Endothelial cell of umbilical vein (primary cell): Measurements from ENCODE around the gene SURF1. TPM values are rescaled to one million over a fixed set of nuclear protein-coding genes. Genes with fewer than 3 reads are reported as not detected.
A peak's percentile ranks its signal among the peaks of the same experiment; 100 is the strongest.

Experiments used
- BruUV-seq: library from RNA; stranded (reverse); fragments of 400-500 nt; replicated peaks from 2 replicates; lab custom pipeline; 2021; lab: Mats Ljungman, UMichigan
- CTCF ChIA-PET: fragments of 300-600, 350-600 bp; sonication (Branson Sonifier 250); formaldehyde crosslinking; loops from one replicate; lab custom pipeline; 2021; ENCODE audit warnings: antibody characterized with exemption, inconsistent platforms; lab: Charles Lee
- POLR2A ChIA-PET: fragments of 300-600, 350-600 bp; sonication (Branson Sonifier 250); formaldehyde crosslinking; loops from one replicate; lab custom pipeline; 2021; ENCODE audit warnings: antibody characterized with exemption, inconsistent platforms; lab: Charles Lee
- DNase-seq: peaks from one replicate; pipeline ENCODE4 v3.0.0-alpha.2; 2011; ENCODE audit warnings: low read depth, low spot score
- FAIRE-seq: peaks from 2 replicates; lab custom pipeline; 2011; peaks lifted over from hg19 to GRCh38; lab: Jason Lieb, UNC
- H2AFZ ChIP-seq: 2 replicates; pipeline ENCODE4 v1.6.0; 2012; ENCODE audit warnings: low read depth, low read length, control low read depth, inconsistent platforms
- H3K27ac ChIP-seq: 2 replicates; pipeline ENCODE4 v1.5.1; 2011; ENCODE audit warnings: low read depth, mild to moderate bottlenecking, control low read depth, low read length, moderate library complexity; ENCODE audit not compliant: insufficient read depth
- H3K27me3 ChIP-seq, 2 experiments: 2 replicates each; pipeline versions ENCODE4 v1.6.0 to v1.6.1; 2011; ENCODE audit warnings: low read length in 2 of 2, mixed read lengths in 1 of 2; ENCODE audit not compliant: control insufficient read depth in 2 of 2, insufficient read depth in 2 of 2
- H3K36me3 ChIP-seq, 2 experiments: 2 replicates in 1 of 2; 3 replicates in 1 of 2; pipeline ENCODE4 v1.5.1; 2011; ENCODE audit warnings: low read length in 2 of 2, mild to moderate bottlenecking in 1 of 2, moderate library complexity in 1 of 2; ENCODE audit not compliant: control insufficient read depth in 2 of 2, insufficient read depth in 2 of 2; ENCODE audit errors: extremely low read depth in 1 of 2
- H3K4me1 ChIP-seq: 3 replicates; pipeline ENCODE4 v1.5.1; 2011; ENCODE audit warnings: mild to moderate bottlenecking, low read length; ENCODE audit not compliant: control insufficient read depth, insufficient read depth; ENCODE audit errors: extremely low read depth
- H3K4me2 ChIP-seq: 2 replicates; pipeline ENCODE4 v1.6.1; 2011; ENCODE audit warnings: low read length, control low read depth, mixed read lengths; ENCODE audit not compliant: insufficient read depth
- H3K4me3 ChIP-seq, 3 experiments: fragments of 200-600 bp in 1 of 3; sonication (generic), shearing (Covaris generic) in 1 of 3; replicated peaks in 1 of 3; 2 replicates each; pipeline ENCODE4 v1.5.1; 2011 to 2016; ENCODE audit warnings: control low read depth in 3 of 3, low read length in 3 of 3, mild to moderate bottlenecking in 2 of 3, inconsistent platforms in 1 of 3, low read depth in 1 of 3, moderate library complexity in 1 of 3; ENCODE audit not compliant: insufficient read depth in 1 of 3
- H3K79me2 ChIP-seq: 2 replicates; pipeline ENCODE4 v1.6.0; 2012; ENCODE audit warnings: low read length, inconsistent platforms; ENCODE audit not compliant: control insufficient read depth, insufficient read depth
- H3K9ac ChIP-seq: replicated peaks from 2 replicates; pipeline ENCODE3; 2011; ENCODE audit warnings: low read length, control low read depth; ENCODE audit not compliant: insufficient read depth; ENCODE audit errors: extremely low read depth
- H3K9me1 ChIP-seq: replicated peaks from 3 replicates; pipeline ENCODE4 v1.6.0; 2011; ENCODE audit warnings: mild to moderate bottlenecking, low read length; ENCODE audit not compliant: control insufficient read depth, insufficient read depth; ENCODE audit errors: extremely low read depth
- H3K9me3 ChIP-seq: replicated peaks from 2 replicates; pipeline ENCODE4 v1.5.1; 2012; ENCODE audit warnings: low read length, inconsistent platforms; ENCODE audit not compliant: control insufficient read depth, insufficient read depth
- H4K20me1 ChIP-seq: replicated peaks from 2 replicates; pipeline ENCODE3; 2011; ENCODE audit warnings: mild to moderate bottlenecking, low read length; ENCODE audit not compliant: control insufficient read depth, insufficient read depth; ENCODE audit errors: extremely low read depth
- CTCF ChIP-seq, 2 donors: IDR thresholded peaks; 1 replicate in 1 of 2; 2 replicates in 1 of 2; pipeline ENCODE4 v1.5.1; 2011; ENCODE audit warnings: low read length in 2 of 2, mild to moderate bottlenecking in 2 of 2, moderate library complexity in 2 of 2, control low read depth in 1 of 2, inconsistent platforms in 1 of 2, low read depth in 1 of 2; ENCODE audit not compliant: insufficient read depth in 1 of 2; ENCODE audit errors: extremely low read depth in 1 of 2
- EZH2 ChIP-seq: IDR thresholded peaks from 2 replicates; pipeline ENCODE4 v1.6.1; 2012; ENCODE audit warnings: borderline replicate concordance, low read depth, mild to moderate bottlenecking, moderate library complexity, low read length, inconsistent platforms; ENCODE audit not compliant: severe bottlenecking
- FOS ChIP-seq: IDR thresholded peaks from 2 replicates; pipeline ENCODE4 v1.6.1; 2011; ENCODE audit warnings: mild to moderate bottlenecking, low read length, moderate library complexity, borderline replicate concordance; ENCODE audit not compliant: insufficient read depth
- GATA2 ChIP-seq: IDR thresholded peaks from 2 replicates; pipeline ENCODE4 v1.7.0; 2011; ENCODE audit warnings: low read depth, mild to moderate bottlenecking, moderate library complexity, mixed read lengths, low read length; ENCODE audit not compliant: insufficient read length, insufficient read depth
- JUN ChIP-seq: IDR thresholded peaks from 2 replicates; pipeline ENCODE4 v1.6.1; 2011; ENCODE audit warnings: borderline replicate concordance, low read depth; ENCODE audit not compliant: insufficient read length, insufficient read depth
- MAX ChIP-seq: IDR thresholded peaks from 2 replicates; pipeline ENCODE4 v1.6.1; 2011; ENCODE audit not compliant: insufficient read depth, insufficient read length
- MYC ChIP-seq: IDR thresholded peaks from one replicate; pipeline ENCODE4 v1.6.1; 2011; ENCODE audit warnings: mild to moderate bottlenecking, low read depth, low read length
- POLR2A ChIP-seq: IDR thresholded peaks from 2 replicates; pipeline ENCODE4 v1.6.1; 2012; ENCODE audit warnings: low read depth, mild to moderate bottlenecking, control low read depth, low read length
- POLR2AphosphoS5 ChIP-seq: IDR thresholded peaks from 2 replicates; pipeline ENCODE4 v1.6.1; 2012; ENCODE audit warnings: low read depth, mild to moderate bottlenecking, control low read depth, low read length, moderate library complexity; ENCODE audit not compliant: insufficient read depth
- dilution Hi-C: fragments of 300-500 bp; cut with MboI; formaldehyde crosslinking; loops from one replicate; pipeline ENCODE4 v1.15.0; 2019; ENCODE audit warnings: low sequenced_read_pairs; ENCODE audit not compliant: extremely low pct_ligation_motif_present
- intact Hi-C: fragments of 100-400 bp; cut with micrococcal nuclease; formaldehyde crosslinking; loops from one replicate; pipeline ENCODE4 v1.10.0; 2022
- polyA plus RNA-seq, 4 experiments: library from polyadenylated mRNA; depleted of rRNA in 3 of 4; stranded (reverse) in 3 of 4; unstranded in 1 of 4; fragments of >200 nt; gene quantifications; 2 replicates each; pipeline versions ENCODE4 v1.2.1 to v1.2.3, GENCODE V29; 2011 to 2012; ENCODE audit warnings: missing spikeins in 1 of 4
- total RNA-seq: library from RNA; stranded (reverse); gene quantifications from 2 replicates; pipeline ENCODE4 v1.2.3, GENCODE V29; 2021

The SURF1 gene
- total and polyA plus RNA-seq, 2 donors (not counting 3 experiments of a cell fraction or from before 2014, with no cell fraction given) = 22.8 to 27.1 TPM

GRCh38 chr9:133347985-133348717 lies 8.1 kb downstream of the SURF1 start, which contains the start of the genes MED22 and RPL7A:
Gene MED22, minus strand, starts transcription at chr9:133348131. Its CDS starts 1,469 bp downstream, at chr9:133346662.
Gene RPL7A, plus strand, starts transcription at chr9:133348218. Its CDS starts 26 bp downstream, at chr9:133348244.
- peaks cover 14% of the 10 kb centered on the region for H3K4me1 ChIP-seq
- H3K79me2 ChIP-seq = peaks cover 40% of the 10 kb centered on the region
- POLR2A ChIA-PET = interaction anchor here (0.6 to 1.7 kb wide), 8 partner anchors 9 to 180 kb away, joined by 3 to 10 read pairs (median 5); partner anchors contain the start of genes CACFD1, SLC2A6, STKLD1 and SURF1
- DNase-seq = peak; percentile 97
- peak within 1 kb of the TSS; percentile 93 for H3K4me2 ChIP-seq
- peak within 1 kb of the TSS; percentile 91 for H3K27ac ChIP-seq
- H3K9me3 ChIP-seq = no peaks in the 10 kb centered on the region
- H3K27me3 ChIP-seq = no peaks in the 10 kb centered on the region
- peak within 1 kb of the TSS; percentile 24 for H2AFZ ChIP-seq
- TSS peak; percentile 41 for BruUV-seq
- CTCF ChIA-PET = interaction anchor here (1.0 to 1.1 kb wide), 3 partner anchors 18 to 30 kb away, joined by 3 read pairs; no protein-coding TSS in a partner anchor
- FAIRE-seq = peak; percentile 97
- intact Hi-C loops (loop anchor here (1.0 to 5.0 kb wide), 3 partner anchors 12 to 161 kb away; partner anchors contain the start of genes STKLD1, SURF4 and SURF6), dilution Hi-C loops (no loop called here)
- peak within 1 kb of the TSS; percentile 69 to 84 (median 83) for H3K4me3 ChIP-seq
- peak within 1 kb of the TSS; percentile 98 for H3K9ac ChIP-seq
- peaks cover 18 to 48% of the 10 kb centered on the region in 2 experiments for H3K36me3 ChIP-seq
- no peaks in the 10 kb centered on the region for H3K9me1 ChIP-seq
- no peaks in the 10 kb centered on the region for H4K20me1 ChIP-seq
- TF ChIP-seq MAX = no peak
- TF ChIP-seq MYC = peak; percentile 10
- peak; percentile 99 for TF ChIP-seq POLR2AphosphoS5
- peak; percentile 98 for TF ChIP-seq POLR2A

DNA sequence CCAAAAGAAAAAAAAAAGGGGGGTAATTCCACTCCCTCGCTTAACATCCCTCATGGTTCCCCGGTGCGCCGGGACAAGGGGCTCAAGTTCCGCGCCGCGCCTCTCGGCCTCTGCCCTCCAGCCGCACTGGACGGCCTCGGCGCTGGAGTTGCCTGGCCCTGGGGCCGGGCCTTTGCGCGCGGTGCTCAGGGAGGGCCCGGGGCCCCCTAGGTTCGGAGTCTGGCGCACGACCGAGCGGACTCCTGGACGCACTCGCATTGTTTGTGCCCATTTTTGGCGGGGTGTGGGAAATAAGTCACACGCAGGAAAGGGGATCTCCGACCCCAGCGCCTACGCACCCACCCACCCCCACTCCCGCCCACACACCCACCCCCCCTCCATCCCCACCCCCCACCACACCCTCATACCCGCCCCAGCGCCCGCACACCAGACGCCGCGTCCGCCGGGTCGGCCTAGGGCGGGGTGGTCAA lies 8.7 kb downstream of the SURF1 start:
- Histone ChIP-seq H3K4me1 (peaks cover 14% of the 10 kb centered on the region), H2AFZ (peak overlapping the region; percentile 9), H3K4me3 (peak overlapping the region; percentile 69 to 84 (median 83)), H3K9me3 (no peaks in the 10 kb centered on the region), H3K9me1 (no peaks in the 10 kb centered on the region), H3K36me3 (peaks cover 20 to 48% of the 10 kb centered on the region in 2 experiments), H3K79me2 (peaks cover 40% of the 10 kb centered on the region), H4K20me1 (no peaks in the 10 kb centered on the region), H3K27ac (peak overlapping the region; percentile 22), H3K27me3 (no peaks in the 10 kb centered on the region), H3K4me2 (peak overlapping the region; percentile 41), H3K9ac (peak overlapping the region; percentile 98)
- TF ChIP-seq GATA2 = no peak
- no peak for TF ChIP-seq MYC
- no peak for TF ChIP-seq MAX
- TF ChIP-seq CTCF (IDR thresholded peaks at IDR 0.05; ENCODE audit: extremely low read depth in 1 of 2, insufficient read depth in 1 of 2, low read depth in 1 of 2, low read length in 2 of 2) = no peak
- no peak for TF ChIP-seq EZH2
- no peak for TF ChIP-seq FOS
- TF ChIP-seq JUN = no peak
- TF ChIP-seq POLR2A = no peak
- TF ChIP-seq POLR2AphosphoS5 = no peak
- CTCF ChIA-PET = interaction anchor here (1.0 to 1.1 kb wide), 3 partner anchors 17 to 31 kb away, joined by 3 read pairs; no protein-coding TSS in a partner anchor
- POLR2A ChIA-PET = interaction anchor here (0.6 to 1.7 kb wide), 9 partner anchors 8 to 179 kb away, joined by 3 to 10 read pairs (median 4); partner anchors contain the start of genes CACFD1, SLC2A6, STKLD1 and SURF1
- FAIRE-seq (no peak), DNase-seq (peak; percentile 35)
- intact Hi-C loops = loop anchor here (1.0 to 5.0 kb wide), 2 partner anchors 11 to 160 kb away; partner anchors contain the start of gene SURF6
- dilution Hi-C loops = no loop called here
- no TSS peak for BruUV-seq
